A172 (cell line): ENCODE results near the gene CCL27. TPM values are rescaled to one million over a fixed set of nuclear protein-coding genes. Genes with fewer than 3 reads are reported as not detected.

Experiments used
- DNase-seq: peaks from one replicate; pipeline ENCODE4 v3.0.0-alpha.2; 2015; ENCODE audit warnings: low spot score
- total RNA-seq: library from RNA; depleted of rRNA; stranded (reverse); fragments of >200 nt; shearing (Covaris generic); gene quantifications from 2 replicates; pipeline ENCODE4 v1.2.3, GENCODE V29; 2014; rRNA removed

Gene CCL27
- total RNA-seq, 1 experiment from 2014 or later: 2.2 TPM

- DNase-seq: no peak
Observed at GRCh38 chr9:34627716-34628655, 34.5 kb downstream of the CCL27 start.

GRCh38 chr9:34625186-34625486, 37.3 kb downstream of the CCL27 start:
- no peak for DNase-seq

GRCh38 chr9:34624475-34625185, 37.8 kb downstream of the CCL27 start:
- no peak for DNase-seq

- DNase-seq: no peak
Observed at GRCh38 chr9:34623374-34624235, 38.9 kb downstream of the CCL27 start.

- DNase-seq: peak; percentile 97
Observed at GRCh38 chr9:34620061-34620994, 42.1 kb downstream of the CCL27 start, which contains the start of gene DCTN3. TSS of gene DCTN3 (minus strand) at chr9:34620495. CDS start at chr9:34620464, 31 bp downstream.

GRCh38 chr9:34615132-34615531, 47.3 kb downstream of the CCL27 start:
- DNase-seq: no peak

GRCh38 chr9:34612788-34613390, 49.6 kb downstream of the CCL27 start:
- DNase-seq: peak; percentile 63

Other genes with a start within 250 kb of the CCL27 start
- gene FAM219A, start 204.1 kb downstream of the CCL27 start, total RNA-seq: 11.1 and 11.6 TPM in 2 replicates
- not detected in 2 replicates for gene DNAI1, start 203.9 kb downstream of the CCL27 start, total RNA-seq
- 0.43 and 1.1 TPM in 2 replicates for gene ENHO, start 139.7 kb downstream of the CCL27 start, total RNA-seq
- gene CNTFR, start 72.9 kb downstream of the CCL27 start, total RNA-seq: 0.69 TPM in 1 of 2 replicates, not detected in the other
- gene RPP25L, start 50.6 kb downstream of the CCL27 start, total RNA-seq: 20.1 and 26.2 TPM in 2 replicates
- 98.4 and 138 TPM in 2 replicates for gene DCTN3, start 42.2 kb downstream of the CCL27 start, total RNA-seq
- 0.19 TPM in 1 of 2 replicates, not detected in the other for gene ARID3C, start 33.6 kb downstream of the CCL27 start, total RNA-seq
- 94.0 and 107 TPM in 2 replicates for gene SIGMAR1, start 24.9 kb downstream of the CCL27 start, total RNA-seq
- 19.5 and 21.1 TPM in 2 replicates for gene GALT, start 16.0 kb downstream of the CCL27 start, total RNA-seq
- 9.3 and 10.9 TPM in 2 replicates for gene IL11RA, start 10.5 kb downstream of the CCL27 start, total RNA-seq
- gene CCL19, start 28.6 kb upstream of the CCL27 start, total RNA-seq: not detected in 2 replicates
- not detected in 2 replicates for gene CCL21, start 47.5 kb upstream of the CCL27 start, total RNA-seq